Hepatocyte (in vitro differentiated cells): Measurements from ENCODE around the gene RUFY3.

Source experiments
- EZH2 ChIP-seq: fragments of 200-600 bp; sonication (generic); IDR thresholded peaks from 2 replicates; pipeline ENCODE4 v1.6.1; 2016; ENCODE audit warnings: antibody characterized with exemption, mild to moderate bottlenecking, borderline replicate concordance
- EZH2phosphoT487 ChIP-seq: fragments of 200-600 bp; sonication (generic); IDR thresholded peaks from one replicate; pipeline ENCODE4 v1.6.1; 2018; ENCODE audit warnings: antibody characterized with exemption, mild to moderate bottlenecking, low read depth, moderate library complexity; ENCODE audit not compliant: unreplicated experiment, severe bottlenecking
- TF ChIP-seq, protein P1 (sequence below): fragments of 200-600 bp; sonication (generic); IDR thresholded peaks from 2 replicates; pipeline ENCODE4 v1.5.1; 2016; ENCODE audit warnings: antibody characterized with exemption, mild to moderate bottlenecking; ENCODE audit not compliant: poor library complexity

DNA sequence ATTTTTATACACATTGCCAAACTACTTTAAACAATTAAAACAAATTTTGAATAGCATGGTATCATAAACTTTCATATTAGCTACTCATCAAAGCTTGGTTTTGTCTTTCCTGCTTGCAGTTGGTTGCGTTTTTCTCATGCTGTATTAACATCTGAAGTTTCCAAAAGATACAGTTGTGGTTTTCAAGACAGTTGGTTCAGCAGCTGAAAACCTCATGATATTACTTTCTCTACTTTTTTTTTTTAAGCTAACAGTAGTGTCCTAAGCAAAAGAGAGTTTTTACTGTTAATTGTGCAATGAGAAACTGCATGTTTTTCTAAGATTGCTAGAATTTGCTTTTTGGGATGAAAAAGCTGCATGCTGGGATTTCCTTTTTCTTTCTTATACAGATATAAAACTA lies 15.2 kb downstream of the RUFY3 start:
- TF ChIP-seq, protein P1, sequence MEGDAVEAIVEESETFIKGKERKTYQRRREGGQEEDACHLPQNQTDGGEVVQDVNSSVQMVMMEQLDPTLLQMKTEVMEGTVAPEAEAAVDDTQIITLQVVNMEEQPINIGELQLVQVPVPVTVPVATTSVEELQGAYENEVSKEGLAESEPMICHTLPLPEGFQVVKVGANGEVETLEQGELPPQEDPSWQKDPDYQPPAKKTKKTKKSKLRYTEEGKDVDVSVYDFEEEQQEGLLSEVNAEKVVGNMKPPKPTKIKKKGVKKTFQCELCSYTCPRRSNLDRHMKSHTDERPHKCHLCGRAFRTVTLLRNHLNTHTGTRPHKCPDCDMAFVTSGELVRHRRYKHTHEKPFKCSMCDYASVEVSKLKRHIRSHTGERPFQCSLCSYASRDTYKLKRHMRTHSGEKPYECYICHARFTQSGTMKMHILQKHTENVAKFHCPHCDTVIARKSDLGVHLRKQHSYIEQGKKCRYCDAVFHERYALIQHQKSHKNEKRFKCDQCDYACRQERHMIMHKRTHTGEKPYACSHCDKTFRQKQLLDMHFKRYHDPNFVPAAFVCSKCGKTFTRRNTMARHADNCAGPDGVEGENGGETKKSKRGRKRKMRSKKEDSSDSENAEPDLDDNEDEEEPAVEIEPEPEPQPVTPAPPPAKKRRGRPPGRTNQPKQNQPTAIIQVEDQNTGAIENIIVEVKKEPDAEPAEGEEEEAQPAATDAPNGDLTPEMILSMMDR: no peak
- TF ChIP-seq EZH2: no peak
- TF ChIP-seq EZH2phosphoT487: no peak
